HUES64 (cell line): ENCODE results near the gene CPT1A.

Experiments
- H3K27ac ChIP-seq: 2 replicates; pipeline ENCODE4 v1.7.0; 2013; ENCODE audit warnings: low read depth, low read length, inconsistent platforms
- H3K27me3 ChIP-seq: 2 replicates; pipeline ENCODE4 v1.6.1; 2013; ENCODE audit warnings: mild to moderate bottlenecking, low read length; ENCODE audit not compliant: insufficient read depth
- H3K36me3 ChIP-seq: 2 replicates; pipeline ENCODE4 v1.6.1; 2013; ENCODE audit warnings: mild to moderate bottlenecking, low read length; ENCODE audit not compliant: insufficient read depth
- H3K4me1 ChIP-seq: 2 replicates; pipeline ENCODE4 v1.6.1; 2013; ENCODE audit warnings: mild to moderate bottlenecking, low read length, moderate library complexity; ENCODE audit not compliant: insufficient read depth
- H3K4me3 ChIP-seq: 2 replicates; pipeline ENCODE4 v1.5.1; 2013; ENCODE audit warnings: mild to moderate bottlenecking, low read length, moderate library complexity
- H3K9ac ChIP-seq: 2 replicates; pipeline ENCODE4 v1.6.1; 2013; ENCODE audit warnings: mild to moderate bottlenecking, low read depth, low read length
- H3K9me3 ChIP-seq: 2 replicates; pipeline ENCODE4 v1.6.1; 2013; ENCODE audit warnings: low read depth, low read length; ENCODE audit not compliant: insufficient read depth
- WGBS: fragments of 150-250, 120-280 bp; methylation state at CpG from one replicate; pipeline ENCODE4 v1.1.7; 2013; ENCODE audit warnings: missing lambda C conversion rate; 5-methylcytosine and 5-hydroxymethylcytosine counted together

CPT1A gene

GRCh38 chr11:68852628-68853027, 10.9 kb upstream of the CPT1A start:
- no peak overlapping the region for H3K4me3 ChIP-seq
- 80% methylated on average over 8 of the region's 8 CpGs for WGBS
- H3K36me3 ChIP-seq: no peaks in the 10 kb centered on the region
- no peak overlapping the region for H3K27ac ChIP-seq
- 0 out of 2 replicates have a peak, but pooled peaks cover 4% of the 10 kb centered on the region for H3K4me1 ChIP-seq
- no peak overlapping the region for H3K9ac ChIP-seq
- H3K9me3 ChIP-seq: no peaks in the 10 kb centered on the region
- H3K27me3 ChIP-seq: peaks cover 28% of the 10 kb centered on the region

- 84% methylated on average over 15 of the region's 15 CpGs for WGBS
- Histone ChIP-seq H3K4me1 (no peaks in the 10 kb centered on the region), H3K4me3 (no peak overlapping the region), H3K9ac (no peak overlapping the region), H3K9me3 (no peaks in the 10 kb centered on the region), H3K27ac (no peak overlapping the region), H3K36me3 (no peaks in the 10 kb centered on the region), H3K27me3 (peaks cover 44% of the 10 kb centered on the region)
Measured at GRCh38 chr11:68848429-68848828, 6.7 kb upstream of the CPT1A start.

GRCh38 chr11:68847395-68847794, 5.7 kb upstream of the CPT1A start:
- no peaks in the 10 kb centered on the region for H3K4me1 ChIP-seq
- no peak overlapping the region for H3K4me3 ChIP-seq
- no peaks in the 10 kb centered on the region for H3K9me3 ChIP-seq
- H3K36me3 ChIP-seq: no peaks in the 10 kb centered on the region
- H3K9ac ChIP-seq: no peak overlapping the region
- H3K27ac ChIP-seq: no peak overlapping the region
- 95% methylated on average over 4 of the region's 4 CpGs for whole genome bisulfite sequencing
- H3K27me3 ChIP-seq: peaks cover 54% of the 10 kb centered on the region

- no peaks in the 10 kb centered on the region for H3K9me3 ChIP-seq
- 85% methylated on average over 18 of the region's 18 CpGs for WGBS
- no peak overlapping the region for H3K4me3 ChIP-seq
- H3K36me3 ChIP-seq: no peaks in the 10 kb centered on the region
- peaks cover under 1% of the 10 kb centered on the region; the same call in 1 of the 2 replicates for H3K4me1 ChIP-seq
- peaks cover 70% of the 10 kb centered on the region for H3K27me3 ChIP-seq
- H3K27ac ChIP-seq: no peak overlapping the region
- no peak overlapping the region for H3K9ac ChIP-seq
Measured at GRCh38 chr11:68845351-68846002, 3.8 kb upstream of the CPT1A start.

- H3K4me3 ChIP-seq: no peak overlapping the region
- no peaks in the 10 kb centered on the region for H3K9me3 ChIP-seq
- H3K9ac ChIP-seq: no peak overlapping the region
- H3K36me3 ChIP-seq: no peaks in the 10 kb centered on the region
- WGBS: 92% methylated on average over 6 of the region's 6 CpGs
- H3K27me3 ChIP-seq: peaks cover 77% of the 10 kb centered on the region
- peaks cover 7% of the 10 kb centered on the region for H3K4me1 ChIP-seq
- no peak overlapping the region for H3K27ac ChIP-seq
Measured at GRCh38 chr11:68844801-68845200, 3.1 kb upstream of the CPT1A start.

- Histone ChIP-seq H3K27ac (no peak overlapping the region), H3K4me3 (peak overlapping the region; percentile 50), H3K36me3 (no peaks in the 10 kb centered on the region), H3K4me1 (peaks cover 10% of the 10 kb centered on the region), H3K9ac (peak overlapping the region; percentile 26; the same call in 1 of the 2 replicates), H3K9me3 (no peaks in the 10 kb centered on the region), H3K27me3 (peaks cover 81% of the 10 kb centered on the region)
- WGBS: 60% methylated on average over 3 of the region's 3 CpGs
Measured at GRCh38 chr11:68844376-68844775, 2.7 kb upstream of the CPT1A start.

- no peaks in the 10 kb centered on the region for H3K36me3 ChIP-seq
- peak overlapping the region; percentile 26; the same call in 1 of the 2 replicates for H3K9ac ChIP-seq
- peak overlapping the region; percentile 50 for H3K4me3 ChIP-seq
- H3K27me3 ChIP-seq: peaks cover 83% of the 10 kb centered on the region
- peaks cover 10% of the 10 kb centered on the region for H3K4me1 ChIP-seq
- under 1% methylated on average over 54 of the region's 54 CpGs for WGBS
- H3K27ac ChIP-seq: no peak overlapping the region
- H3K9me3 ChIP-seq: no peaks in the 10 kb centered on the region
Measured at GRCh38 chr11:68843703-68844312, 2.1 kb upstream of the CPT1A start.

- Histone ChIP-seq H3K9me3 (no peaks in the 10 kb centered on the region), H3K9ac (no peak overlapping the region), H3K4me3 (peak overlapping the region; percentile 50), H3K27ac (no peak overlapping the region), H3K36me3 (no peaks in the 10 kb centered on the region), H3K27me3 (peaks cover 83% of the 10 kb centered on the region), H3K4me1 (peaks cover 11% of the 10 kb centered on the region)
- 5% methylated on average over 22 of the region's 23 CpGs for WGBS
Measured at GRCh38 chr11:68843052-68843561, 1.4 kb upstream of the CPT1A start.

- Histone ChIP-seq H3K9ac (no peak overlapping the region), H3K27ac (no peak overlapping the region), H3K4me1 (peaks cover 13% of the 10 kb centered on the region), H3K4me3 (peak overlapping the region; percentile 50), H3K9me3 (no peaks in the 10 kb centered on the region), H3K27me3 (peaks cover 78% of the 10 kb centered on the region), H3K36me3 (no peaks in the 10 kb centered on the region)
- 35% methylated on average over 25 of the region's 25 CpGs for WGBS
Measured at GRCh38 chr11:68842427-68843051, 823 bp upstream of the CPT1A start.

GRCh38 chr11:68840661-68841653, 759 bp downstream of the CPT1A start:
- H3K9ac ChIP-seq: no peak overlapping the region
- under 1% methylated on average over 90 of the region's 90 CpGs for WGBS
- H3K4me1 ChIP-seq: peaks cover 13% of the 10 kb centered on the region
- H3K27ac ChIP-seq: peak overlapping the region; percentile 8; the same call in 1 of the 2 replicates
- H3K4me3 ChIP-seq: peak overlapping the region; percentile 56
- H3K36me3 ChIP-seq: no peaks in the 10 kb centered on the region
- peaks cover 65% of the 10 kb centered on the region for H3K27me3 ChIP-seq
- no peaks in the 10 kb centered on the region for H3K9me3 ChIP-seq
